Prostate gland (tissue), 2 donors: ENCODE measurements around the gene IRS1.

ENCODE experiments used
- CTCF ChIP-seq, 4 experiments: fragments of 200-600 bp in 2 of 4; fragments of 450-650 bp in 2 of 4; sonication (generic) in 2 of 4; IDR thresholded peaks; 1 replicate in 3 of 4; 2 replicates in 1 of 4; pipeline ENCODE4 v1.5.1; 2016 to 2019; ENCODE audit warnings: antibody characterized with exemption in 4 of 4, mild to moderate bottlenecking in 2 of 4, moderate library complexity in 2 of 4
- POLR2AphosphoS5 ChIP-seq: sonication (generic); formaldehyde crosslinking; IDR thresholded peaks from one replicate; pipeline ENCODE4 v1.6.1; 2017; ENCODE audit warnings: antibody characterized with exemption

DNA sequence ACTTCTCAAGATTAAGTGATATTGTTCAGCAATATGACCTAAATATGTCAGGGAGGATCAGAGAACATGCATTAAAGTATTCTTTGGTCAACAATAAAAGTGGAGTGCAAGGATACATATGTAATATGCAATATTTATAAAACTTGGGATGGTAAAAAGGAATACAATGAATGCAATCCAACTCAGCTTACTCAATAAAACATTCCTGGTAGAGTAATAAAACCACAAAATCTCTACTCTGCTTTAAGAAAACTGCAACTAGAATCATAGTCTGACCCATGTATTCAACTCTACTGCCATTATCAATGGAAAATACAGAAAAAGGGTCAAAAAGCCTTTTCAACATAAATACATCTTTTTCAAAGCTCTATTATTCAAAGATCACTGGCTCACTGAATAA lies 11.6 kb downstream of the IRS1 start:
- TF ChIP-seq CTCF (IDR thresholded peaks at IDR 0.05) (no peak), POLR2AphosphoS5 (no peak)
